ENCODE measurements around the gene WBP11.
"Not testable (repeated sequence)": the region's sequence is repeated elsewhere in the genome, so short reads cannot be mapped to it uniquely, and the experiment has no call there.

WBP11 gene

GRCh38 chr12:14751986-14752385, 51.3 kb downstream of the WBP11 start:
- CTCF ChIA-PET, result interaction anchor here (0.6 kb wide), 1 partner anchor 58 kb away, joined by 5 read pairs; no protein-coding TSS in a partner anchor
- no peak for TF ChIP-seq CTCF (conservative IDR thresholded peaks at IDR 0.05; ENCODE audit: low read depth)
- no peak overlapping the region for H3K27ac ChIP-seq
- DNase-seq (ENCODE audit: low spot score), result no peak
- POLR2A ChIA-PET (ENCODE audit: low non-redundant PET), result no interaction called here

- no peak for TF ChIP-seq CTCF (conservative IDR thresholded peaks at IDR 0.05; ENCODE audit: low read depth)
- ChIA-PET POLR2A (ENCODE audit: low non-redundant PET) (no interaction called here), CTCF (no interaction called here)
- no peak for DNase-seq (ENCODE audit: low spot score)
- H3K27ac ChIP-seq, result no peak overlapping the region
Measured at GRCh38 chr12:14743061-14743460, 60.2 kb downstream of the WBP11 start.

- CTCF ChIA-PET, result no interaction called here
- POLR2A ChIA-PET (ENCODE audit: low non-redundant PET), result no interaction called here
- DNase-seq (ENCODE audit: low spot score), result no peak
- no peak overlapping the region for H3K27ac ChIP-seq
- TF ChIP-seq CTCF (conservative IDR thresholded peaks at IDR 0.05; ENCODE audit: low read depth), result no peak
Measured at GRCh38 chr12:14741942-14742341, 61.3 kb downstream of the WBP11 start.

GRCh38 chr12:14741153-14741552, 62.1 kb downstream of the WBP11 start:
- no peak for TF ChIP-seq CTCF (conservative IDR thresholded peaks at IDR 0.05; ENCODE audit: low read depth)
- CTCF ChIA-PET, result interaction anchor here (0.6 to 0.7 kb wide), 2 partner anchors 833 to 1098 kb away, joined by 3 to 4 read pairs; no protein-coding TSS in a partner anchor
- POLR2A ChIA-PET (ENCODE audit: low non-redundant PET), result no interaction called here
- H3K27ac ChIP-seq, result no peak overlapping the region
- no peak for DNase-seq (ENCODE audit: low spot score)

GRCh38 chr12:14736441-14736840, 66.8 kb downstream of the WBP11 start:
- POLR2A ChIA-PET (ENCODE audit: low non-redundant PET); DNase-seq (ENCODE audit: low spot score); CTCF ChIA-PET; H3K27ac ChIP-seq: not testable (repeated sequence)

All from RWPE1 (cell line).